Endodermal cell (in vitro differentiated cells): ENCODE data around the gene BANF1. TPM values are rescaled to one million over a fixed set of nuclear protein-coding genes. Genes with fewer than 3 reads are reported as not detected.

Experiments
- DNase-seq: peaks from one replicate; pipeline ENCODE4 v3.0.0-alpha.2; 2017
- H3K27ac ChIP-seq: 2 replicates; pipeline ENCODE4 v1.5.1; 2013; ENCODE audit warnings: mild to moderate bottlenecking, low read depth, low read length, moderate library complexity
- H3K27me3 ChIP-seq: 2 replicates; pipeline ENCODE4 v1.6.1; 2013; ENCODE audit warnings: mild to moderate bottlenecking, low read length, moderate library complexity; ENCODE audit not compliant: insufficient read depth, control insufficient read depth, poor library complexity, severe bottlenecking
- H3K36me3 ChIP-seq: 2 replicates; pipeline ENCODE4 v1.7.0; 2013; ENCODE audit warnings: mild to moderate bottlenecking, low read length, moderate library complexity; ENCODE audit not compliant: control insufficient read depth, insufficient read depth
- H3K4me1 ChIP-seq: one replicate; pipeline ENCODE4 v1.7.0; 2013; ENCODE audit warnings: low read length; ENCODE audit not compliant: control insufficient read depth, insufficient read depth
- H3K4me3 ChIP-seq: 2 replicates; pipeline ENCODE4 v1.5.1; 2013; ENCODE audit warnings: mild to moderate bottlenecking, low read length, moderate library complexity
- H3K9ac ChIP-seq: 2 replicates; pipeline ENCODE4 v1.6.1; 2013; ENCODE audit warnings: mild to moderate bottlenecking, low read length, moderate library complexity; ENCODE audit not compliant: poor library complexity, severe bottlenecking; ENCODE audit errors: extremely low read depth
- H3K9me3 ChIP-seq: 2 replicates; pipeline ENCODE4 v1.6.1; 2013; ENCODE audit warnings: mild to moderate bottlenecking, low read length, moderate library complexity; ENCODE audit not compliant: control insufficient read depth
- H3K27ac Mint-ChIP-seq: 2 replicates; pipeline ENCODE4 v1.8.0; 2020; ENCODE audit warnings: mixed read lengths
- H3K27me3 Mint-ChIP-seq: 2 replicates; pipeline ENCODE4 v1.8.0; 2021; ENCODE audit warnings: mild to moderate bottlenecking, mixed read lengths; ENCODE audit not compliant: insufficient read depth
- H3K36me3 Mint-ChIP-seq: 2 replicates; pipeline ENCODE4 v1.8.0; 2020; ENCODE audit warnings: low read depth, mixed read lengths
- H3K4me1 Mint-ChIP-seq: 2 replicates; pipeline ENCODE4 v1.8.0; 2020; ENCODE audit warnings: mixed read lengths
- H3K4me3 Mint-ChIP-seq: 2 replicates; pipeline ENCODE4 v1.8.0; 2020; ENCODE audit warnings: mild to moderate bottlenecking, moderate library complexity, mixed read lengths
- H3K9me3 Mint-ChIP-seq: 2 replicates; pipeline ENCODE4 v1.8.0; 2020; ENCODE audit warnings: mild to moderate bottlenecking, mixed read lengths
- WGBS, 2 experiments: methylation state at CpG; one replicate each; pipeline versions ENCODE4 v1.1.5 to v1.1.7; 2013; ENCODE audit warnings: missing lambda C conversion rate in 2 of 2, mixed read lengths in 1 of 2; ENCODE audit not compliant: insufficient coverage in 1 of 2, insufficient read length in 1 of 2; 5-methylcytosine and 5-hydroxymethylcytosine counted together
- total RNA-seq, 2 donors: library from RNA; stranded (reverse); fragmentation: NEBNext Ultra II Directional in 1 of 2; extraction: Animal tissue kit (Norgen Biotek cat#: 25700) in 1 of 2; gene quantifications; 2 replicates in 1 of 2; 3 replicates in 1 of 2; pipeline ENCODE4 v1.2.1, GENCODE V29; 2021
- TF ChIP-seq, protein P1 (sequence below): fragments of 200-600 bp; sonication (generic); conservative IDR thresholded peaks from 2 replicates; pipeline ENCODE4 v1.5.0; 2021; ENCODE audit warnings: antibody characterized with exemption, mild to moderate bottlenecking

The BANF1 gene
- total RNA-seq, 2 donors from 2014 or later, result 348 to 409 TPM

DNA sequence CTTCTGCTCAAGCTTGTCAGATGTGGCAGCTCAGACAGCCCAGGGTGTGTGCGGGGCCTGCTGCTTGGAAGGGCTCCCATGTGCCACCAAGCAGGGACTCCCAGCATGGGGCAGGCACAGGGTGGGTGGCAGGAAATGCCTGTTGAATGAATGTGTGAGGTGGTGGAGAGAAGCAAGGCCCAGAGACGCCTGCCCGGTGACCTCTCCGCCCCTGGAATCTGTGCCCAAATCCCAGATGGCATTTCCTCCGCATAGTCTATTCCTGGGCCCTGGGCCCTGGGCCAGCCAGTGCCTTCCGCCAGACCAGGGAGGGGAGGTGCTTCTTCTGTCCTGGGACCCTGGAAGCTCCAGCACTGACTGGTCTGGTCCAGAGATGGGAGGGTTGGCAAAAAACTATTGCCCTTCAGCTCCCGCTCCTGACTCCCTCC, 13.2 kb downstream of the BANF1 start:
- Mint-ChIP-seq H3K9me3 (no peaks in the 10 kb centered on the region), H3K27me3 (peaks cover 9% of the 10 kb centered on the region), H3K4me3 (no peak overlapping the region), H3K36me3 (no peaks in the 10 kb centered on the region), H3K27ac (no peak overlapping the region), H3K4me1 (peaks cover 6% of the 10 kb centered on the region)
- Histone ChIP-seq H3K9ac (no peak overlapping the region), H3K27me3 (no peaks in the 10 kb centered on the region), H3K4me1 (peaks cover 5% of the 10 kb centered on the region), H3K27ac (no peak overlapping the region), H3K9me3 (no peaks in the 10 kb centered on the region), H3K4me3 (no peak overlapping the region), H3K36me3 (no peaks in the 10 kb centered on the region)
- 92 to 100% methylated on average over 1 to 7 of the region's 7 CpGs for WGBS, 2 experiments
- TF ChIP-seq, protein P1, sequence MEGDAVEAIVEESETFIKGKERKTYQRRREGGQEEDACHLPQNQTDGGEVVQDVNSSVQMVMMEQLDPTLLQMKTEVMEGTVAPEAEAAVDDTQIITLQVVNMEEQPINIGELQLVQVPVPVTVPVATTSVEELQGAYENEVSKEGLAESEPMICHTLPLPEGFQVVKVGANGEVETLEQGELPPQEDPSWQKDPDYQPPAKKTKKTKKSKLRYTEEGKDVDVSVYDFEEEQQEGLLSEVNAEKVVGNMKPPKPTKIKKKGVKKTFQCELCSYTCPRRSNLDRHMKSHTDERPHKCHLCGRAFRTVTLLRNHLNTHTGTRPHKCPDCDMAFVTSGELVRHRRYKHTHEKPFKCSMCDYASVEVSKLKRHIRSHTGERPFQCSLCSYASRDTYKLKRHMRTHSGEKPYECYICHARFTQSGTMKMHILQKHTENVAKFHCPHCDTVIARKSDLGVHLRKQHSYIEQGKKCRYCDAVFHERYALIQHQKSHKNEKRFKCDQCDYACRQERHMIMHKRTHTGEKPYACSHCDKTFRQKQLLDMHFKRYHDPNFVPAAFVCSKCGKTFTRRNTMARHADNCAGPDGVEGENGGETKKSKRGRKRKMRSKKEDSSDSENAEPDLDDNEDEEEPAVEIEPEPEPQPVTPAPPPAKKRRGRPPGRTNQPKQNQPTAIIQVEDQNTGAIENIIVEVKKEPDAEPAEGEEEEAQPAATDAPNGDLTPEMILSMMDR, result no peak
- DNase-seq, result no peak

DNA sequence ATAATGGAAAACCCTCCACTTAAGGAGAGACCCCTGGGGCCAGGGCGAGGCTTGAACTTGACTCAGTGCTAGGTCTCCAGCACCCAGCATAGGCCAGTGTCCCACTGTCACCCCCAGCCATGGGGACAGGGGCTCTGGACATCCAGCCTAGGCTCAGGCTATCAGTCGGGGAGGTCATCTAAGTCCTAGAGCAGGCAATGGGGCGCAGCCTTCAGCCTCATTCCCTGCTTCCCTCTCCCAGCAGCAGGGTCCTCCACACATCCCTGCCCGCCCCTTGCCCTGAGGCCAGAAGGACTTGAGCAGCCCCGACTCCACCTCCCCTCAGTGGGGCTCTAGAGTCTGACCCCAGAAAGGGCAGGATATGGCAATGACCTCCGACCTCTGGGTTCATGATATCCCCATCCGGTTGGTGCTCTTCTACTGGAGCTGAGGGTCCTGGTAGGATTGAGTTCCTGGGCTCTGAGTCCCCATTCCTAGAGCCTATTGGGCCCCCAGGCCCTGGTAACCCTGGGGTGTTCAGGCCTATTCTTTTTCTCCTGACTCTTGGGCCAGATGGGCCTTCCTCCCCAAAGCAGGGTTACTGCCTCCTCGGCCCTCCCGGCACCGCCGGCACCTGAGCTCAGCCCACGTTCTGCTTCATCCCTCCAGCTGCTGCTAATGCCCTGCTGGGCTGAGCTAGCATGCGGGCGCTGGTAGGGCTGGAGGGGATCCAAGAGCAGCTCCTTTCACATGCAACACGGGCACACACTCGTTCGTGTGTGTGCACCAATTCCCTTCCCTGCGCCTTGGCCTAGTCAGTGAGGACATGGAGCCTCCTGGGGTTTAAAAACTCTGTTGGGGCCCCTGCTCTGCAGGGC, 13.9 kb downstream of the BANF1 start:
- no peak for DNase-seq
- no peaks in the 10 kb centered on the region for H3K36me3 ChIP-seq
- no peaks in the 10 kb centered on the region for H3K9me3 ChIP-seq
- no peaks in the 10 kb centered on the region for H3K36me3 Mint-ChIP-seq
- H3K27ac ChIP-seq, result no peak overlapping the region
- peaks cover 6% of the 10 kb centered on the region for H3K4me1 Mint-ChIP-seq
- H3K27ac Mint-ChIP-seq, result no peak overlapping the region
- WGBS, 2 experiments, result 87 to 89% methylated on average over 13 to 18 of the region's 18 CpGs
- no peak overlapping the region for H3K4me3 ChIP-seq
- H3K27me3 Mint-ChIP-seq, result peaks cover 11% of the 10 kb centered on the region
- TF ChIP-seq, protein P1, result no peak
- no peak overlapping the region for H3K9ac ChIP-seq
- peaks cover 5% of the 10 kb centered on the region for H3K4me1 ChIP-seq
- no peak overlapping the region for H3K4me3 Mint-ChIP-seq
- no peaks in the 10 kb centered on the region for H3K27me3 ChIP-seq
- H3K9me3 Mint-ChIP-seq, result no peaks in the 10 kb centered on the region

DNA sequence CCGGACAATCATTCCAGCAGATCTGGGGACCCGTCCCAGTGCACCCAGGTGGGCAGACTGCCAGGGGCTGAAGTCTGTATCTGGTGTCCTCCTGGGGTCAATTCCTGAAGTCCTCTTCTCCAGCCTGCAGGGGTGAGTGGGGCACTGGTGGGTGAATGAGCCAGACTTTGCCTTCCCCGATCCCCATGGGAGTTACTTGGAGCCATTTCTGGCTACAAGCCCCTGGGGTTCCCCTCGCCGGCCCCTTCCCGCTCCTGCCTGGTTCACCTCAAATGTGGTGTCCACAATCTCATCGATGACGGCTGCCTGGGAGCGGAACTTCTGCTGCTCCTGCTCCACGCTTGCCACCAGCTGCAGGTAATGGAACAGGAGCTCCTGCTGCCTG, 14.5 kb downstream of the BANF1 start:
- WGBS, 2 experiments, result 94 to 95% methylated on average over 4 to 10 of the region's 10 CpGs
- Histone ChIP-seq H3K4me1 (peaks cover 5% of the 10 kb centered on the region), H3K9ac (no peak overlapping the region), H3K9me3 (no peaks in the 10 kb centered on the region), H3K27me3 (no peaks in the 10 kb centered on the region), H3K4me3 (no peak overlapping the region), H3K36me3 (no peaks in the 10 kb centered on the region), H3K27ac (no peak overlapping the region)
- Mint-ChIP-seq H3K36me3 (no peaks in the 10 kb centered on the region), H3K9me3 (no peaks in the 10 kb centered on the region), H3K27me3 (peaks cover 10% of the 10 kb centered on the region), H3K27ac (no peak overlapping the region), H3K4me1 (peaks cover 6% of the 10 kb centered on the region), H3K4me3 (no peak overlapping the region)
- TF ChIP-seq, protein P1, result no peak
- no peak for DNase-seq
